Measurements from ENCODE around the gene USP22. TPM values are rescaled to one million over a fixed set of nuclear protein-coding genes. Genes with fewer than 3 reads are reported as not detected.

USP22 gene
- total RNA-seq, 1 experiment from 2014 or later = 157 TPM

- H3K4me3 Mint-ChIP-seq (ENCODE audit: unreplicated experiment) = no peak overlapping the region
- no peaks in the 10 kb centered on the region for H3K27me3 Mint-ChIP-seq (ENCODE audit: insufficient read depth, unreplicated experiment)
- H3K27ac Mint-ChIP-seq (ENCODE audit: low read depth, unreplicated experiment) = no peak overlapping the region
- TF ChIP-seq CTCF (IDR thresholded peaks at IDR 0.05; ENCODE audit: unreplicated experiment) = no peak
- CTCF ChIA-PET = interaction anchor here (0.5 to 2.0 kb wide), 4 partner anchors 12 to 30 kb away, joined by 3 to 5 read pairs (median 4); no protein-coding TSS in a partner anchor
- intact Hi-C loops (cut with micrococcal nuclease) = no loop called here
- H3K36me3 Mint-ChIP-seq (ENCODE audit: insufficient read depth, unreplicated experiment) = peaks cover 98% of the 10 kb centered on the region
- H3K9me3 Mint-ChIP-seq (ENCODE audit: unreplicated experiment) = no peaks in the 10 kb centered on the region
- DNase-seq (ENCODE audit: unreplicated experiment) = no peak
- POLR2A ChIA-PET = interaction anchor here (0.6 kb wide), 1 partner anchor 34 kb away, joined by 3 read pairs; no protein-coding TSS in a partner anchor
- no TSS peak for BruUV-seq (replicated peaks)
- peaks cover 4% of the 10 kb centered on the region for H3K4me1 Mint-ChIP-seq (ENCODE audit: insufficient read depth, unreplicated experiment)
Measured at GRCh38 chr17:21008992-21009671, 33.7 kb downstream of the USP22 start.

GRCh38 chr17:21008160-21008915 lies 34.5 kb downstream of the USP22 start:
- intact Hi-C loops (cut with micrococcal nuclease) = no loop called here
- H3K9me3 Mint-ChIP-seq (ENCODE audit: unreplicated experiment) = no peaks in the 10 kb centered on the region
- H3K4me1 Mint-ChIP-seq (ENCODE audit: insufficient read depth, unreplicated experiment) = peaks cover under 1% of the 10 kb centered on the region
- CTCF ChIA-PET = interaction anchor here (0.6 to 2.0 kb wide), 2 partner anchors 15 to 204 kb away, joined by 3 to 5 read pairs; no protein-coding TSS in a partner anchor
- no peak overlapping the region for H3K27ac Mint-ChIP-seq (ENCODE audit: low read depth, unreplicated experiment)
- peaks cover 98% of the 10 kb centered on the region for H3K36me3 Mint-ChIP-seq (ENCODE audit: insufficient read depth, unreplicated experiment)
- POLR2A ChIA-PET = interaction anchor here (0.6 kb wide), 1 partner anchor 35 kb away, joined by 3 read pairs; no protein-coding TSS in a partner anchor
- TF ChIP-seq CTCF (IDR thresholded peaks at IDR 0.05; ENCODE audit: unreplicated experiment) = no peak
- no peaks in the 10 kb centered on the region for H3K27me3 Mint-ChIP-seq (ENCODE audit: insufficient read depth, unreplicated experiment)
- DNase-seq (ENCODE audit: unreplicated experiment) = no peak
- no TSS peak for BruUV-seq (replicated peaks)
- H3K4me3 Mint-ChIP-seq (ENCODE audit: unreplicated experiment) = no peak overlapping the region

GRCh38 chr17:21007646-21008045 lies 35.2 kb downstream of the USP22 start:
- ChIA-PET POLR2A (no interaction called here), CTCF (interaction anchor here (1.5 kb wide), 1 partner anchor 14 kb away, joined by 6 read pairs; no protein-coding TSS in a partner anchor)

More at GRCh38 chr17:21007646-21008045, 35.2 kb downstream of the USP22 start:
- H3K27me3 Mint-ChIP-seq (ENCODE audit: insufficient read depth, unreplicated experiment) = no peaks in the 10 kb centered on the region
- no peaks in the 10 kb centered on the region for H3K9me3 Mint-ChIP-seq (ENCODE audit: unreplicated experiment)
- no peaks in the 10 kb centered on the region for H3K4me1 Mint-ChIP-seq (ENCODE audit: insufficient read depth, unreplicated experiment)
- H3K27ac Mint-ChIP-seq (ENCODE audit: low read depth, unreplicated experiment) = no peak overlapping the region
- peaks cover 98% of the 10 kb centered on the region for H3K36me3 Mint-ChIP-seq (ENCODE audit: insufficient read depth, unreplicated experiment)
- intact Hi-C loops (cut with micrococcal nuclease) = no loop called here
- no peak for DNase-seq (ENCODE audit: unreplicated experiment)
- no TSS peak for BruUV-seq (replicated peaks)
- H3K4me3 Mint-ChIP-seq (ENCODE audit: unreplicated experiment) = no peak overlapping the region
- no peak for TF ChIP-seq CTCF (IDR thresholded peaks at IDR 0.05; ENCODE audit: unreplicated experiment)

Measured in MCF 10A (cell line).